ENCODE measurements around the gene TSPAN8.
"Not testable (repeated sequence)": the region's sequence is repeated elsewhere in the genome, so short reads cannot be mapped to it uniquely, and the experiment has no call there.

TSPAN8 gene

DNA sequence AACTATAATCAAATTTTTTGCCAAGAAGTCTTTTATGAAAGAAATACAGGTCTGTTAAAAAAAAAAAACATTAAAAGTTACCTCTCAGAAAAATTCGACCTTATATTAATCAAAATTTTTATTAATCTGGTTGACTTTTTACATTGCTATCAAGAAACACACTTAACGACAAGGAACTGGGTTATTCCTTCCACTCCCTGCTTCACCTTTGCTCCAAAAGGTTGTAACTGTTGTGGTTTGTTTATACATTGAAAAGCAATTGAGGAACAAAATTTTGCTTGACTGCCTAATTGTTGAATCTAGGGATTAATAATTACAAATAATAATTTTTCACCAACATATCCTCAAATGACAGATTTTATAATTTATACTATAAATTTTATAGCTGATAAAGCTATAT lies 28.4 kb downstream of the TSPAN8 start:
- DNase-seq (ENCODE audit: low read depth, low spot score): no peak

DNA sequence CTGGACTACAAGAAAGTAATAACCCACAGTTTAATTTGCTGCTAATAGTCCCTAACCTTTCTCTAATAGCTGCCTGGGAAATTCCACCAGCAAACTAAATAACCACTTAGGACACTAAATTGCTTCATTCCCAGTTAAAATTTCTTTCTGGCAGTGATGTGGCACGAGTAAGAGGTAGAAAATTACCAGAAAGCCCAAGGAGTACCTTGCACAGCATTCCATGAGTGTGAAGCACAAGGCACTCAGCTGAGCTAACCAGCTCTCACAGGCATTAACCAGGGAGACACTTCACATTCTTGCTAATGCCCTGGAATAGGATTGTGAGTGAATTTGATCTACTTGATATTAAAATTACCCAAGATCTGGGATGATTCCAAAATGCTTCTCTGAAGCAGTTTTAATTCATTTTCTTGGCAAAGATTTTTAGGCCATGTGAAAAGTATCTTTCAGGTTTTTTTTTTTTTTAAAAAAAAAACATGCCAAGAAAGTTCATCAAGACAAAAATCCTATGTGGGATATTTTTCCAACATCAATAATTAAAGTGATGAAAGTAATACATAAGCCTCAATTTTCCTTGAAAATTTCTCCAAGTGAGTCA lies 29.5 kb downstream of the TSPAN8 start:
- no peak for DNase-seq (ENCODE audit: low read depth, low spot score)

DNA sequence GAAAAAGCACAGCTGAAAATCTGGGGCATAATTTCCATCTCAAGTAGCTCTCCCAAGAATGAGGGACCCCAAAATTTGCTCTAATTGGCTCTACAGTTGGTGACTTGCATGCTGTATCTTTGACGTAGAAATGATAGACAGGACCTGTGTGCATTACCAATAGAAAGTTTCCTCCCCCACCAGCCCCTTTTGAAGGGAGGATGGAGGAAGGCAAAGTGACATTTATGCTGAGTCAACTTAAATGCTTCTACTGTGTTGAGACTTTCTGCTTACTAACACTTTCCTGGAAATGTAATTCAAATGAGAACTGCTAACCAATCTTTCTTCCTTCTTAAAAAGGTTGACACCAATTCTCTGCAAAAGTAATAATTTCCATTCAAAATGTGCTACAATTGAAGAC lies 31.9 kb downstream of the TSPAN8 start:
- DNase-seq (ENCODE audit: low read depth, low spot score): no peak

DNA sequence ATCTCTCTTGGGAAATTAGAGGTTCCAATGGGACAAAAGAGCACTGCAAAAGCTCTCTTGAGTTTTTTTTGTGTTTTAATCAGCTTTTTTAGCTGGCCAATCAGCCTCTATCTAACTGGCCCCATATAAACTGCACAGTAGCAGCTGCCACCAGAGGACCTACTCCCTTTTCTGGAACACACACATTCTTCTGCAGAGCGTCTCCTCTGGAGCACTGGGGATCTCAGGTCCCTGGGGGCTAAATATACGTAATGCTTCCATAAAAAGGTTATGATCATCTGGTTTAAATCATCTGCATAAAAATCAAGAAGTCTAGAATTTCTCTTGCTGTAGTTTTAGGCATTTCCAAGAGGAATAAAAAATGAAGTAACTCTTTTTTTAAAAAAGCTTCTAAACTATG lies 32.3 kb downstream of the TSPAN8 start:
- no peak for DNase-seq (ENCODE audit: low read depth, low spot score)

DNA sequence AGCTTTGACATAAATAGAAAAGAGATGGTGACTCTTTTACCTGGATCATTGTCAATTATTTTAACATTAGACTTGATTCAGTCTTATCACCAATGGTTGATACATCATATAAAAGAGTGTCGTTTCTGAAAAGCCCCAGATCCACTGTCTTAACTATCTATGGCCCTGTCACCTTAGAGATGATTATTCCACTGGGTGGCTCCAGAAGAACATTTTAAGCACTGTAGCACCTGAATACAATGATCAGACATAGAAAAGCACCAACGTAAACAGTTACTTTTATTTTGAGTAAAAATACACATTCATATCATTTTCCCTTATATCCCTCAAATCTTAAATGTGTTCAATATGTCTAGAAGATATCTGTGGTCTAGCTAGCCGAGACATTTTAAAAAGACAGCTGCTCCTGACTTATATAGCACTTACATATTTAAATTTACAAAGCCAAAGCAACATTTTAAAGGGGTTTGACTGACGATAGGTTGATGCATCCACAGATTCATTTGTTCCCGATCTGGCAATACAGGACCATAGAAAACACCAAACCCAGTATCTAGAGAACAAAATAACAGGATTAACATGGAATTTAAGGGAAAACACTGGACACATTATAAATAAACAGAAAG lies 32.9 kb downstream of the TSPAN8 start:
- no peak for DNase-seq (ENCODE audit: low read depth, low spot score)

DNA sequence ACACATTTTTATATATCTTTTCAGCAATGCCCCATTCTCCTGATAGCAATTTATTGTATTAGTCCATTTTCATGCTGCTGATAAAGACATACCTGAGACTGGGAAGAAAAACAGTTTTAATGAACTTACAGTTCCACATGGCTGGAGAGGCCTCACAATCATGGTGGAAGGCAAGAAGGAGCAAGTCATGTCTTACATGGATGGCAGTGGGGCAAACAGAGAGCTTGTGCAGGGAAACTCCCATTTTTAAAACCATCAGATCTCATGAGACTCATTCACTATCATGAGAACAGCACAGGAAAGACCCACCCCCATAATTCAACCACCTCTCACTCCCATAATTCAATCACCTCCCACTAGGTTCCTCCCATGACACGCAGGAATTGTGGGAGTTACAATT lies 44.7 kb downstream of the TSPAN8 start:
- DNase-seq (ENCODE audit: low read depth, low spot score): not testable (repeated sequence)

DNA sequence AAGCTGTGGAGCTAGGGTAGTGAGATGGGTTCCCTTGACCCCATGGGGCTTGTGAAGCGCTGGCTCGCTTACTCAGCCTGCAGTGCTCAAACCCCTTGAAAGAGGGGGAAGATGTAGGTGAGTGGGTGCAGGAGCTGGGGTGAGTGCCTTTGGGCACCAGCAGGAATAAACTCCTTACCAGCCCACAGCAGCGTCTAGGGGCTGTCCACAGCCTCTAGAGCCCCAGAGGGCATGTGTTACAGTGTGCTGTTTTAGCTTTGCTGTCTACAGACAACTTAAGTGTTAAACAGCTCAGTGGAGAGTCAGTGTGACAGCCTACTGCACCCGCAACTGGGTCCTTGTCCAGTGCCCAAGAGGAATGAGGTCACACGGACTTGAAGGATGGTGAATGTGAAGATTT lies 48.0 kb downstream of the TSPAN8 start:
- DNase-seq (ENCODE audit: low read depth, low spot score): no peak

DNA sequence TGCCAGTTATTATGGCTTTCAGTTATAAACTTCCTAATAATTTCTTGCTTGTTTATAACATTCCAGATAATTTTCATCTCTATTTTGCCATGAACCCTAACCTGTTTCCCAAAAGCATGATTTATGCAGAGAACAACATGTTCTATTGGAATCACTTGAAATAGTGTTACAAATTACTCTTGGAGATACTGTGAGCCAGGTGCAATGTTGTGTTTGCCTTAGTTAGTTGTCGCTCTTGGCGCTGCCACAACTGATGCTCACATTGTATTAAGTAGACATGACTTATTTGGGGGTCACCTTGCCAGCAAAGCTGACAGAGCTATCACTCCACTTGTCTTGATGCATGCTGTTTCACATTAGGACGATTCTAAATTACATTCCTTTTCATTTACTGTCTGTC lies 49.4 kb downstream of the TSPAN8 start:
- no peak for DNase-seq (ENCODE audit: low read depth, low spot score)

DNA sequence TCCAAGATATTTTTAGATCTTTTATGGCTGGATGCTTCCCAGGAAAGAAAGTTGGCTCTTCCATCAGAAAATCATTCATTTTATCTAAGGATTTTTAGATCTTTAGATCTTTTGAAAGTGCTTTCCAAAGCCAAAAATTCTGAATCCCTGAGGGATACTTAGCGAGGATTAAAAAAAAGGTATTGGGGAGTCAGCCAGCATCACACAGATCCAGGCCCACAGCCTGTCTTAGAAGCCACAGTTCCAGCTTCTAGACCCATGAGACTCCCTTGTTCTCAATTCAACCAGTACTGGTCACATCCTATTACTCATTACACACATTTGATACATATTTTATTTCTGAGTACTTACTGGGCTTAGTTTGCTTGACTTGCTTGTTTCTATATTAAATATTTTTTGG lies 49.9 kb downstream of the TSPAN8 start:
- no peak for DNase-seq (ENCODE audit: low read depth, low spot score)

DNA sequence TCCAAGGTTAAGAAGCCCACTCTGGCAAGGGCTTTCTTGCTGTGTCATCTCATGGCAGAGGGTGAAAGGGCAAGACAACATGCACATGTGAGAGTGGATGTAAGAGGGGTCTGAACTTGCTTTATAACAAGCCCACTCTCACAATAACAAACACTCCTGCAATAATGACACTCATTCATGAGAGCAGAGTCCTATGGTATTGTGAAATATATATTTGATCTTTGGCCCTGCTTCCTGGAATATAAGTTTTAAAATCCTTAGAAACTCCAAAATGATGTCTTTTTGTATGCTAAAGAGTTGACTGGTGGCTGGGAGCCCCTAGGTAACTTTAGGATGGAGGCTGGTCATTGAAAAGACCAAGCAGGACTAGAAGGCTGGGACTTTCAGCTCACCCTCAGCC lies 51.8 kb downstream of the TSPAN8 start:
- no peak for DNase-seq (ENCODE audit: low read depth, low spot score)

DNA sequence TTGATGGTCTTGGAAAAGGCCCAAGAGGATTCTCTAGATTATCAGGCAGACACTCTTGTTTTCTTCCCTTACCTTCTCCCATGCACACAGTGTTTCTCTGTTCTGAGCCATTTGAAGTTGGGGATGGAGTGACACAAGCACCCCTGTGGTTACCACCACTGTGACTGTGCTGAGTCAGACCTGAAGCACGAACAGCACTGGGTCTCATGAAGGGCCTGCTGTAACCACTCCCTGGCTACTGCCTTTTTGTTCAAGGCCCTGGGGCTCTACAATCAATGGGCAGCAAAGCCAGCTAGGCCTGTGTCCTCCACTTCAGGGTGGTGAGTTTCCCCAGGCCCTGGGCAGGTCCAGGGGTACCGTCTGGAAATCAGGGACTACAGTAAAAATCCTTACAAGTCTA lies 65.5 kb downstream of the TSPAN8 start:
- no peak for DNase-seq (ENCODE audit: low read depth, low spot score)

DNA sequence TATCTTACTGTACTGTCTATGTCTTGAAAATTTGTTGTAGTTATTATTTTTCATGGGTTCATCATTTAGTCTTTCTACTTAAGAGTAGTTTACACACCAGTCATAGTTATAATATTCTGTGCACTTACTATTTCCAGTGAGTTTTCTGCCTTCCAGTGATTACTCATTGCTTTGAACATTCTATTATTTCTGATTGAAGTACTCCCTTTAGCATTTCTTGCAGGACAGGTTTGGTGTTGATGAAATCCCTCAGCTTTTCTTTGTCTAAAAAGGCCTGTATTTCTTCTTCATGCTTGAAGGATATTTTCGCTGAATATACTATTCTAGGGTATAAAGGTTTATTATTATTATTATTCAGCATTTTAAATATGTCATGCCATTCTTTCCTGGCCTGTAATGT lies 66.8 kb downstream of the TSPAN8 start:
- no peak for DNase-seq (ENCODE audit: low read depth, low spot score)

DNA sequence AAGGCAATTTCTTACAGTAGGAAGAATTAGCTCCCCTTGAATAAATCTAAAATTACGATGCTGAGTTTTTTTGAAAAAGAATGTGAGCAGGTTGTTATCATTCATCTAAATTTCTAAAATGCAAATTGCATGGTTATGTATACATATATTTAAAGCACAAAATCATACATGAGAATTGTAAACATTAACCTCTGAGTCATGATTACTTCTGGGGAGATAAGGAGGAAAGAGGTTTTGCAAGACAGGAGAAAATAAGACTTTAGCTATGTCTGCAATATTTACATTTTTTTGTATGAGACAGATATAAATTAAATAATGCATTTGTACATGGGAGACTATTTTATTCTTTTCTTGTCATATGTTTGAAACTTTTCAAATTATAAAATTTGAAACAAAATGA lies 72.2 kb downstream of the TSPAN8 start:
- DNase-seq (ENCODE audit: low read depth, low spot score): no peak

DNA sequence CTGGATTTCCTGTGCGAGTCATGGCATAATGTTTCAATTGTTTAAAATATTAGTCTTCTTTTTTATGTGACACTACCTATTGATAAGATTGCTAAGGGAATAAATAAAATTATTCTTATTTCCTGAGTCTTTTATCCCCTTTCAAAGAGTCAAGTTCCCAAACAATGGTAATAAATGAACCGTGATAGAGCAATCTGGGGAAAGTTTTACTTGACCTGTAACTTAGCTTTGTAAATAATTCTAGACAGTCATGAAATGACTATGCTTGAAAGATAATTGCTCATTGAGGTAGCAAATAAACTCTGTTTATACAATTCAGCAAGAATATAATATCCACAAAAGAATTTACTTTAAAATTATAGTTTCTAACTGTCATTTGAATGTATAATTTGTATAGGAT lies 82.1 kb downstream of the TSPAN8 start:
- no peak for DNase-seq (ENCODE audit: low read depth, low spot score)

Data from activated CD4-positive, CD25-positive, alpha-beta regulatory T cell treated with anti-CD3 and anti-CD28 coated beads, Interleukin-2, amount 50 U/mL, for 16 hours (primary cell).